SK-N-SH (cell line): Measurements from ENCODE around the gene CDH13.

Source experiments
- EP300 ChIP-seq, 2 experiments: IDR thresholded peaks; 2 replicates each; pipeline versions ENCODE4 v1.4.0 to v1.6.1; 2012; ENCODE audit warnings: borderline replicate concordance in 1 of 2, low read depth in 1 of 2, low read length in 1 of 2
- EZH2phosphoT487 ChIP-seq: fragments of 200-600 bp; sonication (generic); IDR thresholded peaks from 2 replicates; pipeline ENCODE4 v1.6.1; 2017; ENCODE audit warnings: low read depth, mixed run types, mild to moderate bottlenecking, antibody characterized with exemption, moderate library complexity, borderline replicate concordance
- FOXM1 ChIP-seq: IDR thresholded peaks from 2 replicates; pipeline ENCODE4 v1.4.0; 2012; ENCODE audit warnings: low read depth, mild to moderate bottlenecking
- GABPA ChIP-seq: IDR thresholded peaks from 2 replicates; pipeline ENCODE4 v1.4.0; 2012; ENCODE audit warnings: low read depth, mild to moderate bottlenecking
- POLR2AphosphoS5 ChIP-seq: IDR thresholded peaks from 2 replicates; pipeline ENCODE4 v1.6.1; 2012; ENCODE audit warnings: low read depth, low read length
- RAD21 ChIP-seq: IDR thresholded peaks from 2 replicates; pipeline ENCODE4 v1.6.1; 2012; ENCODE audit warnings: mild to moderate bottlenecking, low read length
- REST ChIP-seq: IDR thresholded peaks from 2 replicates; pipeline ENCODE4 v1.6.1; 2012; ENCODE audit warnings: mild to moderate bottlenecking, low read depth, low read length, moderate library complexity
- SIN3A ChIP-seq: IDR thresholded peaks from 2 replicates; pipeline ENCODE4 v1.6.1; 2012; ENCODE audit warnings: low read depth, mild to moderate bottlenecking, low read length, moderate library complexity, borderline replicate concordance
- SMC3 ChIP-seq: IDR thresholded peaks from 2 replicates; pipeline ENCODE4 v1.6.1; 2012; ENCODE audit warnings: low read depth, low read length, improper control_type of control experiment
- TAF1 ChIP-seq: IDR thresholded peaks from 2 replicates; pipeline ENCODE4 v1.6.1; 2012; ENCODE audit warnings: low read depth, mild to moderate bottlenecking, low read length, moderate library complexity, borderline replicate concordance
- USF2 ChIP-seq: fragments of 150-350 bp; IDR thresholded peaks from 2 replicates; pipeline ENCODE4 v1.6.1; 2017; ENCODE audit warnings: antibody characterized with exemption, low read length, low read depth, borderline replicate concordance
- ZBTB33 ChIP-seq: IDR thresholded peaks from 2 replicates; pipeline ENCODE4 v1.4.0; 2012; ENCODE audit warnings: low read depth, borderline replicate concordance
- TF ChIP-seq, protein P1 (sequence below): fragments of 200-600 bp; sonication (generic); IDR thresholded peaks from 2 replicates; pipeline ENCODE4 v1.6.1; 2017; ENCODE audit warnings: antibody characterized with exemption, mild to moderate bottlenecking, moderate library complexity
- TF ChIP-seq, protein P2 (sequence below): IDR thresholded peaks from 2 replicates; pipeline ENCODE4 v1.4.0; 2012; ENCODE audit warnings: low read depth

GRCh38 chr16:82819286-82819685 lies 192.5 kb downstream of the CDH13 start:
- TF ChIP-seq REST, result no peak
- TF ChIP-seq, protein P1, sequence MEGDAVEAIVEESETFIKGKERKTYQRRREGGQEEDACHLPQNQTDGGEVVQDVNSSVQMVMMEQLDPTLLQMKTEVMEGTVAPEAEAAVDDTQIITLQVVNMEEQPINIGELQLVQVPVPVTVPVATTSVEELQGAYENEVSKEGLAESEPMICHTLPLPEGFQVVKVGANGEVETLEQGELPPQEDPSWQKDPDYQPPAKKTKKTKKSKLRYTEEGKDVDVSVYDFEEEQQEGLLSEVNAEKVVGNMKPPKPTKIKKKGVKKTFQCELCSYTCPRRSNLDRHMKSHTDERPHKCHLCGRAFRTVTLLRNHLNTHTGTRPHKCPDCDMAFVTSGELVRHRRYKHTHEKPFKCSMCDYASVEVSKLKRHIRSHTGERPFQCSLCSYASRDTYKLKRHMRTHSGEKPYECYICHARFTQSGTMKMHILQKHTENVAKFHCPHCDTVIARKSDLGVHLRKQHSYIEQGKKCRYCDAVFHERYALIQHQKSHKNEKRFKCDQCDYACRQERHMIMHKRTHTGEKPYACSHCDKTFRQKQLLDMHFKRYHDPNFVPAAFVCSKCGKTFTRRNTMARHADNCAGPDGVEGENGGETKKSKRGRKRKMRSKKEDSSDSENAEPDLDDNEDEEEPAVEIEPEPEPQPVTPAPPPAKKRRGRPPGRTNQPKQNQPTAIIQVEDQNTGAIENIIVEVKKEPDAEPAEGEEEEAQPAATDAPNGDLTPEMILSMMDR, result no peak
- TF ChIP-seq USF2, result no peak
- TF ChIP-seq ZBTB33, result no peak
- TF ChIP-seq EZH2phosphoT487, result no peak
- no peak for TF ChIP-seq TAF1
- no peak for TF ChIP-seq GABPA
- TF ChIP-seq, protein P2, sequence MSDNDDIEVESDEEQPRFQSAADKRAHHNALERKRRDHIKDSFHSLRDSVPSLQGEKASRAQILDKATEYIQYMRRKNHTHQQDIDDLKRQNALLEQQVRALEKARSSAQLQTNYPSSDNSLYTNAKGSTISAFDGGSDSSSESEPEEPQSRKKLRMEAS, result no peak
- TF ChIP-seq EP300 (IDR thresholded peaks at IDR 0.05; ENCODE audit: borderline replicate concordance in 1 of 2, low read depth in 1 of 2, low read length in 1 of 2), result no peak
- no peak for TF ChIP-seq SIN3A
- TF ChIP-seq FOXM1, result no peak
- TF ChIP-seq POLR2AphosphoS5, result no peak
- no peak for TF ChIP-seq RAD21
- no peak for TF ChIP-seq SMC3
